Subcutaneous adipose tissue (tissue), 4 donors: ENCODE results near the gene ALOX5. TPM values are rescaled to one million over a fixed set of nuclear protein-coding genes. Genes with fewer than 3 reads are reported as not detected.

Source experiments
- CTCF ChIP-seq: fragments of 450-650 bp; IDR thresholded peaks from one replicate; pipeline ENCODE4 v1.5.1; 2016; ENCODE audit warnings: low read depth, mild to moderate bottlenecking, control low read depth, antibody characterized with exemption, moderate library complexity
- total RNA-seq, 4 donors: library from RNA; depleted of rRNA; stranded (reverse); fragments of >200 nt; gene quantifications; one replicate each; pipeline ENCODE4 v1.1.0, GENCODE V29; 2016

Gene ALOX5
- total RNA-seq, 4 donors from 2014 or later, result 31.8 to 63.9 (median 41.1) TPM

- TF ChIP-seq CTCF, result no peak
Measured at GRCh38 chr10:45375716-45376231, 1.8 kb downstream of the ALOX5 start.

GRCh38 chr10:45376371-45376801 lies 2.4 kb downstream of the ALOX5 start:
- no peak for TF ChIP-seq CTCF

- no peak for TF ChIP-seq CTCF
Measured at GRCh38 chr10:45377321-45377720, 3.3 kb downstream of the ALOX5 start.

GRCh38 chr10:45377858-45378257 lies 3.8 kb downstream of the ALOX5 start:
- TF ChIP-seq CTCF, result no peak

- no peak for TF ChIP-seq CTCF
Measured at GRCh38 chr10:45378914-45379726, 5.1 kb downstream of the ALOX5 start.

GRCh38 chr10:45379891-45380540 lies 6.0 kb downstream of the ALOX5 start:
- TF ChIP-seq CTCF, result no peak

GRCh38 chr10:45380903-45381620 lies 7.0 kb downstream of the ALOX5 start:
- TF ChIP-seq CTCF, result no peak
